ENCODE measurements around the gene HYOU1. TPM values are rescaled to one million over a fixed set of nuclear protein-coding genes. Genes with fewer than 3 reads are reported as not detected.

Gene HYOU1
- total and polyA plus RNA-seq, 2 experiments from 2014 or later: 48.2 to 229 TPM

DNA sequence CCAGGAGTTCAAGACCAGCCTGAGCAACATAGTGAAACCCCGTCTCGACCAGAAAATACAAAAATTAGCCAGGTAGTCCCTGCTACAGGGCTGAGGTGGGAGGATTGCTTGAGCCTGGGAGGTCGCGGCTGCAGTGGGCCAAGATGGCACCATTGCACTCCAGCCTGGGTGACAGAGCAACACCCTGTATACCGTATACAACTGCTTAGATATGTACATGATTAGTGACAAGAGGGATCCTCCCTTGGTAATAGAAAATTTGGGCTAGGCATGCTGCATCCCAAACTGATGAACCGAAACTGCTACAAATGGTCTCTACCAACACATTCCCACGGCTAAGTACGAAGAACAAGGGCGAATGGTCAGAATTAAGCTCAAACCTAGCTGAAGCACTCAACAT is 14.1 kb downstream of the HYOU1 start:
- Histone ChIP-seq H3K4me1 (ENCODE audit: insufficient read depth) (peaks cover 32% of the 10 kb centered on the region), H2AFZ (no peak overlapping the region), H3K27me3 (ENCODE audit: insufficient read depth) (no peaks in the 10 kb centered on the region), H3K27ac (ENCODE audit: low read depth) (no peak overlapping the region), H3K79me2 (replicated peaks; ENCODE audit: insufficient read depth) (no peaks in the 10 kb centered on the region), H3K36me3 (ENCODE audit: insufficient read depth) (peaks cover 8% of the 10 kb centered on the region; the same call in 1 of the 2 replicates), H3K4me2 (no peak overlapping the region), H3K4me3 (no peak overlapping the region), H3F3A (replicated peaks; ENCODE audit: low read depth) (peaks cover 11% of the 10 kb centered on the region), H4K20me1 (replicated peaks; ENCODE audit: insufficient read depth) (no peaks in the 10 kb centered on the region), H3K9me2 (ENCODE audit: insufficient read depth) (no peaks in the 10 kb centered on the region)
- ATAC-seq (no peak), DNase-seq (ENCODE audit: low spot score) (no peak)
- Mint-ChIP-seq H3K27me3 (ENCODE audit: insufficient read depth, low read depth, poor library complexity) (peaks cover 3% of the 10 kb centered on the region), H3K4me1 (peaks cover 27% of the 10 kb centered on the region), H3K4me3 (no peak overlapping the region), H3K9me3 (no peaks in the 10 kb centered on the region), H3K36me3 (ENCODE audit: low read depth) (peaks cover 36% of the 10 kb centered on the region), H3K27ac (no peak overlapping the region)
- TF ChIP-seq NANOG (IDR thresholded peaks at IDR 0.05; ENCODE audit: borderline replicate concordance) (no peak), ZNF331 (CRISPR knock-in tag; IDR thresholded peaks at IDR 0.05; ENCODE audit: low read depth) (no peak), STAT1 (IDR thresholded peaks at IDR 0.05; ENCODE audit: unreplicated experiment) (no peak), CREB1 (CRISPR knock-in tag; IDR thresholded peaks at IDR 0.05; ENCODE audit: low read depth) (no peak), ETS1 (IDR thresholded peaks at IDR 0.05) (no peak), ZNF114 (CRISPR knock-in tag; IDR thresholded peaks at IDR 0.05) (no peak), REST (IDR thresholded peaks at IDR 0.05; ENCODE audit: unreplicated experiment) (no peak), EZH2 (IDR thresholded peaks at IDR 0.05; ENCODE audit: low read depth, unreplicated experiment) (no peak), EZH2phosphoT487 (IDR thresholded peaks at IDR 0.05; ENCODE audit: unreplicated experiment) (no peak), POLR2AphosphoS5 (IDR thresholded peaks at IDR 0.05; ENCODE audit: low read depth) (no peak), JUNB (IDR thresholded peaks at IDR 0.05; ENCODE audit: unreplicated experiment) (no peak)
- TF ChIP-seq, protein P1, sequence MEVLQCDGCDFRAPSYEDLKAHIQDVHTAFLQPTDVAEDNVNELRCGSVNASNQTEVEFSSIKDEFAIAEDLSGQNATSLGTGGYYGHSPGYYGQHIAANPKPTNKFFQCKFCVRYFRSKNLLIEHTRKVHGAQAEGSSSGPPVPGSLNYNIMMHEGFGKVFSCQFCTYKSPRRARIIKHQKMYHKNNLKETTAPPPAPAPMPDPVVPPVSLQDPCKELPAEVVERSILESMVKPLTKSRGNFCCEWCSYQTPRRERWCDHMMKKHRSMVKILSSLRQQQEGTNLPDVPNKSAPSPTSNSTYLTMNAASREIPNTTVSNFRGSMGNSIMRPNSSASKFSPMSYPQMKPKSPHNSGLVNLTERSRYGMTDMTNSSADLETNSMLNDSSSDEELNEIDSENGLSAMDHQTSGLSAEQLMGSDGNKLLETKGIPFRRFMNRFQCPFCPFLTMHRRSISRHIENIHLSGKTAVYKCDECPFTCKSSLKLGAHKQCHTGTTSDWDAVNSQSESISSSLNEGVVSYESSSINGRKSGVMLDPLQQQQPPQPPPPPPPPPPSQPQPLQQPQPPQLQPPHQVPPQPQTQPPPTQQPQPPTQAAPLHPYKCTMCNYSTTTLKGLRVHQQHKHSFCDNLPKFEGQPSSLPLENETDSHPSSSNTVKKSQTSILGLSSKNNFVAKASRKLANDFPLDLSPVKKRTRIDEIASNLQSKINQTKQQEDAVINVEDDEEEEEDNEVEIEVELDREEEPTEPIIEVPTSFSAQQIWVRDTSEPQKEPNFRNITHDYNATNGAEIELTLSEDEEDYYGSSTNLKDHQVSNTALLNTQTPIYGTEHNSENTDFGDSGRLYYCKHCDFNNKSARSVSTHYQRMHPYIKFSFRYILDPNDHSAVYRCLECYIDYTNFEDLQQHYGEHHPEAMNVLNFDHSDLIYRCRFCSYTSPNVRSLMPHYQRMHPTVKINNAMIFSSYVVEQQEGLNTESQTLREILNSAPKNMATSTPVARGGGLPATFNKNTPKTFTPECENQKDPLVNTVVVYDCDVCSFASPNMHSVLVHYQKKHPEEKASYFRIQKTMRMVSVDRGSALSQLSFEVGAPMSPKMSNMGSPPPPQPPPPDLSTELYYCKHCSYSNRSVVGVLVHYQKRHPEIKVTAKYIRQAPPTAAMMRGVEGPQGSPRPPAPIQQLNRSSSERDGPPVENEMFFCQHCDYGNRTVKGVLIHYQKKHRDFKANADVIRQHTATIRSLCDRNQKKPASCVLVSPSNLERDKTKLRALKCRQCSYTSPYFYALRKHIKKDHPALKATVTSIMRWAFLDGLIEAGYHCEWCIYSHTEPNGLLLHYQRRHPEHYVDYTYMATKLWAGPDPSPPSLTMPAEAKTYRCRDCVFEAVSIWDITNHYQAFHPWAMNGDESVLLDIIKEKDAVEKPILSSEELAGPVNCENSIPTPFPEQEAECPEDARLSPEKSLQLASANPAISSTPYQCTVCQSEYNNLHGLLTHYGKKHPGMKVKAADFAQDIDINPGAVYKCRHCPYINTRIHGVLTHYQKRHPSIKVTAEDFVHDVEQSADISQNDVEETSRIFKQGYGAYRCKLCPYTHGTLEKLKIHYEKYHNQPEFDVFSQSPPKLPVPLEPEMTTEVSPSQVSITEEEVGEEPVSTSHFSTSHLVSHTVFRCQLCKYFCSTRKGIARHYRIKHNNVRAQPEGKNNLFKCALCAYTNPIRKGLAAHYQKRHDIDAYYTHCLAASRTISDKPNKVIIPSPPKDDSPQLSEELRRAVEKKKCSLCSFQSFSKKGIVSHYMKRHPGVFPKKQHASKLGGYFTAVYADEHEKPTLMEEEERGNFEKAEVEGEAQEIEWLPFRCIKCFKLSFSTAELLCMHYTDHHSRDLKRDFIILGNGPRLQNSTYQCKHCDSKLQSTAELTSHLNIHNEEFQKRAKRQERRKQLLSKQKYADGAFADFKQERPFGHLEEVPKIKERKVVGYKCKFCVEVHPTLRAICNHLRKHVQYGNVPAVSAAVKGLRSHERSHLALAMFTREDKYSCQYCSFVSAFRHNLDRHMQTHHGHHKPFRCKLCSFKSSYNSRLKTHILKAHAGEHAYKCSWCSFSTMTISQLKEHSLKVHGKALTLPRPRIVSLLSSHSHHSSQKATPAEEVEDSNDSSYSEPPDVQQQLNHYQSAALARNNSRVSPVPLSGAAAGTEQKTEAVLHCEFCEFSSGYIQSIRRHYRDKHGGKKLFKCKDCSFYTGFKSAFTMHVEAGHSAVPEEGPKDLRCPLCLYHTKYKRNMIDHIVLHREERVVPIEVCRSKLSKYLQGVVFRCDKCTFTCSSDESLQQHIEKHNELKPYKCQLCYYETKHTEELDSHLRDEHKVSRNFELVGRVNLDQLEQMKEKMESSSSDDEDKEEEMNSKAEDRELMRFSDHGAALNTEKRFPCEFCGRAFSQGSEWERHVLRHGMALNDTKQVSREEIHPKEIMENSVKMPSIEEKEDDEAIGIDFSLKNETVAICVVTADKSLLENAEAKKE (CRISPR knock-in tag; IDR thresholded peaks at IDR 0.05): no peak
- TF ChIP-seq, protein P2, sequence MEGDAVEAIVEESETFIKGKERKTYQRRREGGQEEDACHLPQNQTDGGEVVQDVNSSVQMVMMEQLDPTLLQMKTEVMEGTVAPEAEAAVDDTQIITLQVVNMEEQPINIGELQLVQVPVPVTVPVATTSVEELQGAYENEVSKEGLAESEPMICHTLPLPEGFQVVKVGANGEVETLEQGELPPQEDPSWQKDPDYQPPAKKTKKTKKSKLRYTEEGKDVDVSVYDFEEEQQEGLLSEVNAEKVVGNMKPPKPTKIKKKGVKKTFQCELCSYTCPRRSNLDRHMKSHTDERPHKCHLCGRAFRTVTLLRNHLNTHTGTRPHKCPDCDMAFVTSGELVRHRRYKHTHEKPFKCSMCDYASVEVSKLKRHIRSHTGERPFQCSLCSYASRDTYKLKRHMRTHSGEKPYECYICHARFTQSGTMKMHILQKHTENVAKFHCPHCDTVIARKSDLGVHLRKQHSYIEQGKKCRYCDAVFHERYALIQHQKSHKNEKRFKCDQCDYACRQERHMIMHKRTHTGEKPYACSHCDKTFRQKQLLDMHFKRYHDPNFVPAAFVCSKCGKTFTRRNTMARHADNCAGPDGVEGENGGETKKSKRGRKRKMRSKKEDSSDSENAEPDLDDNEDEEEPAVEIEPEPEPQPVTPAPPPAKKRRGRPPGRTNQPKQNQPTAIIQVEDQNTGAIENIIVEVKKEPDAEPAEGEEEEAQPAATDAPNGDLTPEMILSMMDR (conservative IDR thresholded peaks at IDR 0.05; ENCODE audit: low read depth in 2 of 2): no peak
